ENCODE measurements around the gene CD8B2.
"Not testable (repeated sequence)": the region's sequence is repeated elsewhere in the genome, so short reads cannot be mapped to it uniquely, and the experiment has no call there.

GRCh38 chr2:106510791-106511190, 23.6 kb downstream of the CD8B2 start:
- TF ChIP-seq, protein P1, sequence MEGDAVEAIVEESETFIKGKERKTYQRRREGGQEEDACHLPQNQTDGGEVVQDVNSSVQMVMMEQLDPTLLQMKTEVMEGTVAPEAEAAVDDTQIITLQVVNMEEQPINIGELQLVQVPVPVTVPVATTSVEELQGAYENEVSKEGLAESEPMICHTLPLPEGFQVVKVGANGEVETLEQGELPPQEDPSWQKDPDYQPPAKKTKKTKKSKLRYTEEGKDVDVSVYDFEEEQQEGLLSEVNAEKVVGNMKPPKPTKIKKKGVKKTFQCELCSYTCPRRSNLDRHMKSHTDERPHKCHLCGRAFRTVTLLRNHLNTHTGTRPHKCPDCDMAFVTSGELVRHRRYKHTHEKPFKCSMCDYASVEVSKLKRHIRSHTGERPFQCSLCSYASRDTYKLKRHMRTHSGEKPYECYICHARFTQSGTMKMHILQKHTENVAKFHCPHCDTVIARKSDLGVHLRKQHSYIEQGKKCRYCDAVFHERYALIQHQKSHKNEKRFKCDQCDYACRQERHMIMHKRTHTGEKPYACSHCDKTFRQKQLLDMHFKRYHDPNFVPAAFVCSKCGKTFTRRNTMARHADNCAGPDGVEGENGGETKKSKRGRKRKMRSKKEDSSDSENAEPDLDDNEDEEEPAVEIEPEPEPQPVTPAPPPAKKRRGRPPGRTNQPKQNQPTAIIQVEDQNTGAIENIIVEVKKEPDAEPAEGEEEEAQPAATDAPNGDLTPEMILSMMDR (IDR thresholded peaks at IDR 0.05), result not testable (repeated sequence)
- TF ChIP-seq POLR2AphosphoS5 (IDR thresholded peaks at IDR 0.05), result not testable (repeated sequence)

Data from sigmoid colon (tissue), 4 donors.